ENCODE results near the gene CHST13.

- TF ChIP-seq CTCF (conservative IDR thresholded peaks at IDR 0.05 in 1 of 2, IDR thresholded peaks at IDR 0.05 in 1 of 2; ENCODE audit: extremely low read depth in 1 of 2, insufficient read depth in 1 of 2, low read depth in 1 of 2, low read length in 2 of 2) (no peak), EZH2 (IDR thresholded peaks at IDR 0.05; ENCODE audit: borderline replicate concordance, low read length) (no peak)
Observed at GRCh38 chr3:126553284-126554084, 29.5 kb downstream of the CHST13 start.
